ENCODE measurements around the gene OTULIN. TPM values are rescaled to one million over a fixed set of nuclear protein-coding genes. Genes with fewer than 3 reads are reported as not detected.

OTULIN gene
- total RNA-seq, 4 donors from 2014 or later: 23.9 to 38.6 (median 34.5) TPM

GRCh38 chr5:14702238-14702839 lies 37.8 kb downstream of the OTULIN start:
- H3K27ac ChIP-seq: peak overlapping the region; percentile 47 to 82 (median 74)
- TF ChIP-seq CTCF (IDR thresholded peaks at IDR 0.05): no peak
- TF ChIP-seq POLR2A (IDR thresholded peaks at IDR 0.05): no peak
- no peak overlapping the region for H3K4me3 ChIP-seq
- intact Hi-C loops (cut with DNase I): no loop called here
- WGBS, 2 donors: 38 to 60% methylated on average over 11 of the region's 11 CpGs
- no peaks in the 10 kb centered on the region for H3K27me3 ChIP-seq
- no peak for DNase-seq
- no peaks in the 10 kb centered on the region for H3K9me3 ChIP-seq
- peaks cover 5 to 69% (median 7%) of the 10 kb centered on the region in 3 donors for H3K36me3 ChIP-seq
- peaks cover 6 to 55% (median 17%) of the 10 kb centered on the region in 3 donors for H3K4me1 ChIP-seq

GRCh38 chr5:14705556-14705955 lies 41.0 kb downstream of the OTULIN start:
- 92 to 94% methylated on average over 3 to 8 of the region's 8 CpGs for WGBS, 2 donors
- TF ChIP-seq CTCF (IDR thresholded peaks at IDR 0.05) (no peak), POLR2A (IDR thresholded peaks at IDR 0.05) (no peak)
- intact Hi-C loops (cut with DNase I): no loop called here

GRCh38 chr5:14706615-14707021 lies 42.1 kb downstream of the OTULIN start:
- Histone ChIP-seq H3K27ac (peak overlapping the region in 1 of 4 donors; percentile 17), H3K27me3 (no peaks in the 10 kb centered on the region), H3K9me3 (no peaks in the 10 kb centered on the region), H3K36me3 (peaks cover 0 to 70% (median 16%) of the 10 kb centered on the region in 3 donors), H3K4me3 (no peak overlapping the region), H3K4me1 (peaks cover 4 to 39% (median 9%) of the 10 kb centered on the region in 3 donors)
- WGBS, 2 donors: 43 to 48% methylated on average over 6 of the region's 6 CpGs
- intact Hi-C loops (cut with DNase I): no loop called here
- peak in 1 of 4 donors; percentile 24 for TF ChIP-seq POLR2A (IDR thresholded peaks at IDR 0.05)
- no peak for TF ChIP-seq CTCF (IDR thresholded peaks at IDR 0.05)
- DNase-seq: no peak

More at GRCh38 chr5:14705556-14705955, 41.0 kb downstream of the OTULIN start:
- H3K27ac ChIP-seq: no peak overlapping the region
- H3K4me3 ChIP-seq: no peak overlapping the region
- no peak for DNase-seq
- peaks cover 0 to 69% (median 5%) of the 10 kb centered on the region in 3 donors for H3K36me3 ChIP-seq
- no peaks in the 10 kb centered on the region for H3K27me3 ChIP-seq
- no peaks in the 10 kb centered on the region for H3K9me3 ChIP-seq
- H3K4me1 ChIP-seq: peaks cover 6 to 50% (median 17%) of the 10 kb centered on the region in 3 donors

- Histone ChIP-seq H3K4me1 (peaks cover 0 to 26% (median under 1%) of the 10 kb centered on the region in 3 donors), H3K27me3 (no peaks in the 10 kb centered on the region), H3K4me3 (no peak overlapping the region), H3K27ac (peak overlapping the region in 3 of 4 donors; percentile 14 to 38 (median 17)), H3K36me3 (peaks cover 5 to 83% (median 17%) of the 10 kb centered on the region in 3 donors), H3K9me3 (no peaks in the 10 kb centered on the region)
- WGBS, 2 donors: 71 to 78% methylated on average over 9 of the region's 9 CpGs
- intact Hi-C loops (cut with DNase I): no loop called here
- no peak for DNase-seq
- no peak for TF ChIP-seq CTCF (IDR thresholded peaks at IDR 0.05)
- no peak for TF ChIP-seq POLR2A (IDR thresholded peaks at IDR 0.05)
These were observed 43.4 kb downstream of the OTULIN start for GRCh38 chr5:14707811-14708390.

- intact Hi-C loops (cut with DNase I): no loop called here
- DNase-seq: no peak
- peaks cover 5 to 89% (median 17%) of the 10 kb centered on the region in 3 donors for H3K36me3 ChIP-seq
- H3K27me3 ChIP-seq: no peaks in the 10 kb centered on the region
- no peaks in the 10 kb centered on the region for H3K9me3 ChIP-seq
- no peak overlapping the region for H3K4me3 ChIP-seq
- TF ChIP-seq CTCF (IDR thresholded peaks at IDR 0.05) (no peak), POLR2A (IDR thresholded peaks at IDR 0.05) (no peak)
- peaks cover 0 to 20% (median 0%) of the 10 kb centered on the region in 3 donors for H3K4me1 ChIP-seq
- 83 to 86% methylated on average over 5 of the region's 5 CpGs for WGBS, 2 donors
- H3K27ac ChIP-seq: no peak overlapping the region
These were observed 44.0 kb downstream of the OTULIN start for GRCh38 chr5:14708551-14708950.

All from esophagus squamous epithelium (tissue), 5 donors.